HG03196 (cell line): ENCODE data around the gene NEAT1.
A peak's percentile ranks its signal among the peaks of the same experiment; 100 is the strongest.

Experiments used
- ATAC-seq: cut with Tn5 transposase; IDR thresholded peaks from one replicate; pipeline ENCODE4 v1.9.1; 2021; ENCODE audit not compliant: unreplicated experiment

Gene NEAT1

DNA sequence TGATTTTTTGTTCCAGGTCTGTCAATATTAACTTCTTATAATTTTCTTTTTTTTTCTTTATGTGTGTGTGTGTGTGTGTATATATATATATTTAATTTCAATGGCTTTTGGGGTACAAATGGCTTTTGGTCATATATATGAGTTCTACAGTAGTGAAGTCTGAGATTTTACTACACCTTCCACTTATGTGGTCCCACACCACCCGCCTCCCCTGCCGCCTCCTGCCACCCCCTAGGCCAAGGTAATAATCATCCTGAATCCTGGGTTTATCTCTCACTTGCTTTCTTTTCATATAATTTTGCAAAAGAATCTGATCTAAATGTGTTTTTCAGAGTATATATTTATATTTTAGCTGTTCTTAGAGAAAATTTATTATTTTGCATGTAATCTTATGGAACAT lies 11.1 kb downstream of the NEAT1 start:
- no peak for ATAC-seq

DNA sequence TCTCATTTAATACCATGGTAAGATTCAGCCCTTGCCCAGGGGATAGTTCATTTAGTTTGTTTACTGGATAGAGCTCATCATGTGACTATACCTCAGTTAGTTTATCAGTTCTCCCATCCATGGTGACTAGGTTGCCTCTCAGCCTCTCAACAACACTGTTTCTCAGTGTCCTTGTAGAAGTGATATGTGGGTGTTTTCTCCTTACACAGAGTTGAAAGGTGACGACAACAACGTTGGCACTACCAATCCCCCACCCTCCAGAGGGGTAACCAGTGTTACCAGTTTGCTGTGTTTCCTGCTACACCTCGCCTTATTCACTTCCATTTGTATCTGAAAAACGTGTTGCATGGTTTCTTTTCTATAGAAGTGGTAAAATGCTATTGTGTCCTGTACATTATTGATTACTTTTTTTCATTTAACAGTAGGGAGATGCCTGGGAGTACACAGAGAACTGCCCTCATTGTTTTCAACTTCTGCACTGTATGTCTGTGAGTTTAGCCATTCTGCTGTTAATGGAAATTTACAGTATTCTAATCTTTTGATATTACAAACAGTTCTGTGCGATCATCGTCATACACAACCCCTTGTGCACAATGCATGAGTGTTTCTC lies 11.6 kb downstream of the NEAT1 start:
- ATAC-seq, result no peak

DNA sequence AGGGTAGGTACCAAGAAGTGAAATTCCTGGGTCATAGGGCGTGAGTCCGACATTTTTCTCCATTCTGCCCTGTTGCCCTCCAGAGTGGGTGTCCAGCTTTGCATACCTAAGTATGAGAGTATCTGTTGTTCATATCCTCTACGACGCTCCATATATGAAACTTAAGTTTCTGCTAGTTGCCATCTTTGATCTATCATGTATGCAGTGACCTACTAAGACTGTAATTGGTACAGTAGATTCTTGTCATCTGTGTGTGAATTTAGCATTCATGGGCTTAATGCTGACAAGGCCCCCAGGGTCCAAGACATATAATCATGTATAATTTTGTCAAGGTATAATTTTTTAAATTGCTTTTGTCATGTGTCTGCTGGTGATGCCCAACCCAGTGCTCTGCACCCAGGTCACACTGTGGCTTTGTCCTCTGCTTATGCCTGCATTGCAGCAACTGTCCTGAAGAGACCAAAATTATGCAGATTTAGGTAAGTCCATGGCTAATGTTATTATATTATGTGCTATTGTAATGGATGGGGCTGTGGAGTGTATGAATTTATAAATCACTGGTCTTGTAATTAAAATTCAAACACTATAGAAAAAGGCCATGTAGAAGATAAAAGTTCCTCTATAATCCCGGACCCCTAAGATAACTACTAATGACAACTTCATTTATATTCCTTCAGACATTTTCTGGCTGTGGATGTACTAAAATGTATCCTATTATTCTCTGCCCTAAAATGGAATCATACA lies 12.2 kb downstream of the NEAT1 start:
- ATAC-seq, result no peak

DNA sequence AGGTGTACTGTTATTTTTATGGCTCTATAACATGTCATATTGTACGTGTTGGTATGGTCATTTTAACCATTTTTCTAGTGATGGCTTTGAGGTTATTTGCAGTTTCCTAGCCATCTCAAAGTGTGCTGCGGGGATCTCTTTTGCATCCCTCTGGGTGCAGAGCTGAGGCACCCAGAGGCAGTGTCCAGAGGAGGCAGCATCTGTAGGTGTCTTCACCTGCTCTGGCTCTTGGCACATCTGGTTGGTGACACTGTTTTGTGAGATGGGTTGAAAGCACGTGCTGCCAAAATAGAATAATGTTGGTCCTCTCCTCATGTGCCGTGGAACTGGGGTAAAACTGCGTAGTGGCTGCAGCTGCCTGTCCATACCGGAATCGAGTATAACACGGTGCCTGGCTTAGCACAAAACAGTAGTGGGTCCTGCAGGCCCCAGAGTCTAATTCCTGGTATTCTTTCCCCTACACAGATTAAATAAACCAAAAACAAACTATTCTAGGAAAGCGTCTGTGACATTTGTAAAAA lies 12.9 kb downstream of the NEAT1 start:
- ATAC-seq, result no peak

DNA sequence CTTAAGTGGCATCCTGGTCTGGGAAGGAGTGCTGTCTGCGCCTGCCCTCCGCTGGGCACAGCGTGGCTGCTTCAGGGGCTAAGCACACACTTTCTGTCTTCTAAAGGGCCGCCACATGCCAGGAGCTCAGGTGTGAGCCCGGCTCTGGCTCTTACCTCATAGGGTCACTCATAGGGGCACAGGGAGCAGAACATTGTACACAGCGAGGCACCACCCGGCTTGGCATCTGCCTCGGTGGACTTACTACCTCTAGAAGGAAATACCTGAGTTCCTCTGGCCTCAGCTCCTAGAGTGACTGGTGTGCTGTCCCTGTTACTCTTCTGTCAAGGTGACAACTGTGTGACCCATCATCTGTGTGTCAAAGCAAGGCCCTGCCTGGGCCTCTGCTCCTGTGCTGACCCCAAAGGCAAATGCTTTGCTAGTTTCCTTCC lies 13.4 kb downstream of the NEAT1 start:
- no peak for ATAC-seq

DNA sequence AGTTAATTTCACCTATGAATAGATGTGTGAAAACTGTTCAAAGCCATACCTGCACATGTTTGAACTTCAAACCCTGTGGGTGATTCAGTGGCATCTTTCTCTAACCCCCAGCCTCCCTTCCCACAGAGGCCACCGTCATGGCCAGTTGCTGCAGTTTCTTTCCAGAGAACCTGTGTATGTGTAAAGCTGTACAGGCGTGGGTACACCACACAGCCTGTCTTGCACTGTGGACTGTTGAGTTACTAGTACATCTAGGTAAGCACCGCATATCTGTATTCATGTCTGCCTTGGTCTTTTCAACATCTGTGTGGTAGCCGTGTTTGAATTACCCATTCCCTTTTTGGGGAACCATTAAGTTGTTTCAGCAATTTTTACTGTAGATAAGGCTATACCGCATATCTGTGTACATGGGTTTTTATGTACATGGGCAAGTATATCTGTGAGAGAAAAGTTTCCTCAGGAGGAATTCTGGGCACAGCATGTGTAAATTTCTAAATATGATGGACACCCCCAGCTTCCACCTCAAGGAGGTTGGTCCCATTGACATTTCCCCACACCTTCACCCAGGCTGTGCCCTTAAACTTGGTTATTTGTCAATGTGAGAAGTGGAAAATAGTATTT lies 13.9 kb downstream of the NEAT1 start:
- ATAC-seq, result no peak

DNA sequence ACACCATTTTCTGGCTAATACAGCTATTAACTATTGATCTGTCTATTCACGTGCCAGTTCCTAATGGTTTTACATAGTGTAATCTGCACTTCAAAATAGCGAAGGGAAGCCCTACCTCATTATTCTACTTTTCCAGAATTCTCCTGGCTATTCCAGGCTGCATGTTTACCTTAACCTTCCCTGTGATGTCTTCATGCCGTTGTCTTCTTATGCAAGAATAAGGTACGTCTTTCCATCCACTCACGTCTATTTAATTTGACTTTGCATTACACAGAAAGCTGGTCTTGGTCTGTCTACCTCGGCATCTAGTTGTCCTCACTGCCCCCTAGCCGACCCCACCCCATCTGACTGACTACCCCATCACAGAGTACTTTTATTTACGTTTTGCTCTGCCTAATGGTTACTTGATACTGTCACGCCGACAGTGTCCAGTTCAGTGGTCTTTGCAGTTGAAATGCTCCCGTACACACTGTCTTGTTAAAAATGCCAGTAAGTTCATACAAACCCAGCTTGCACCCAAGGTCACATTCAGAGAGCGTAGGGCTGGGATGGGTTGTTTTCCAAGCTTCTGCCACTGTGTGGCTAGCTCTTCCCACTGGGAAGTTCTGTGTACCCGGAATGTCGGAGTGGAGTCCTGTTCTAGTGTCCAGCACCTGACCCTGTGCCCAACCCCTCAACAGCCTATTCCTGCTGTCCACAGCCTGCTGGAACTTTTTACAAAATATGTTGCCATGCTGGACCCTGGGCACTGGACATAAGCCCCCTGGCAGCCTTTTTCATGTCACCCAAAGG lies 15.0 kb downstream of the NEAT1 start:
- no peak for ATAC-seq

DNA sequence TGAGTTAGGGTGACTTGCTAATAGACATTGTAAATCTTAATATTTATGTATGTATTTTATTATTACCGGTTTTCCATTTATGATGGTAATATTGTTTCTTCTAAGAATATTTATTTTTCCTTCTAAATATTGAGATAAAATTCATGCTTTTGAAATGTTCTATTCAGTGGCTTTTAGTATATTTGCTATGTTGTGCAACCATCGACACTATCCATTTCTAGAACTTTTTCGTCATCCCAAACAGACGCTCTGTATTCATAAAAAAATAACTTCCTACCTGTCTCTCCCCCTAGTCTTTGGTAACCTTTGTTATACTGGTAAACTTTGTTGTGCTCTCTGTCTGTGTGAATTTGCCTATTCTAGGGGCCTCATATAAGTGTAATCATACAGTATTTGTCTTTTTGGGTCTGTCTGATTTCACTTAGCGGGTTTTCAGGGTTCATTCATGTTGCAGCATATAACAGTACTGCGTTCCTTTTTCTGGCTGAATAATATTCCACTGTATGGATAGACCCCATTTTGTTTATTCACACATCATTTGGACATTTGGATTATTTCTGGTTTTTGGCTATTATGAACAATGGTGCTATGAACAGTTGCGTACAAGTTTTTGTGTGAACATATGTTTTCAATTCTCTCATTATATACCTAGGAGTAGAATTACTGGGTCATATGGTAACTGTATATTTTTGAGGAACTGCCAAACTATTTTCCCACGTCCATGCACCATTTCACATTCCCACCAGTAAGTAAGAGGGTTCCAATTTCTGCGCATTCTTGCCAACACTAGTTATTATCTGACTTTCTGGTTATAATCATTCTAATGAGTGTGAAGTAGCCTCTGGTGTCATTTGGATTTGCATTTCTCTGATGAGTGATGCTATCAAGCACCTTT lies 15.9 kb downstream of the NEAT1 start:
- no peak for ATAC-seq

DNA sequence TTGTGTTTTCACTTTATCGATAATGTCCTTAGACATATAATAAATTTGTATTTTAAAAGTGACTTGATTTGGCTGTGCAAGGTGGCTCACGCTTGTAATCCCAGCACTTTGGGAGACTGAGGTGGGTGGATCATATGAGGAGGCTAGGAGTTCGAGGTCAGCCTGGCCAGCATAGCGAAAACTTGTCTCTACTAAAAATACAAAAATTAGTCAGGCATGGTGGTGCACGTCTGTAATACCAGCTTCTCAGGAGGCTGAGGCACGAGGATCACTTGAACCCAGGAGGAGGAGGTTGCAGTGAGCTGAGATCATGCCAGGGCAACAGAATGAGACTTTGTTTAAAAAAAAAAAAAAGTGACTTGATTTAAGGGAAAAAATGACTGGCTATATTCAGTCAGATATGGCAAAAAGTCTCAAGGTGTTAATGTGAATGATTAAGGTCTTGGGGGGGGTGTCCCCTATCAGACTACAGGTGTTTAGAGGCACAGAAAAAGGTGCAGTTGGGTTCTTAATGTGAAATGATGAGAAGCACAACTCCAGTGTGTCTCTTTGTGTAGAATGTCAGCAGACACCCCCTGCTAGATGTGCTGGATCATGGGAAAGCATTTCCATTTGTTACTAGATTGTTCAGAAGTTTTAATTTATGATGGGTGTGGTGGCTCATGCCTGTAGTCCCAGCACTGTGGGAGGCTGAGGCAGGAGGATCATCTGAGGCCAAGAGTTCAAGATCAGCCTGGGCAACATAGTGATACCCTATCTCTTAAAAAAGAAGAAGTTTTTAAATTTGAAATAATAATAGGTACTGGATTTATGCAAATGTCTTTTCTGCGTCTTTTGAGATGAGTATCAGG lies 17.0 kb downstream of the NEAT1 start:
- no peak for ATAC-seq

DNA sequence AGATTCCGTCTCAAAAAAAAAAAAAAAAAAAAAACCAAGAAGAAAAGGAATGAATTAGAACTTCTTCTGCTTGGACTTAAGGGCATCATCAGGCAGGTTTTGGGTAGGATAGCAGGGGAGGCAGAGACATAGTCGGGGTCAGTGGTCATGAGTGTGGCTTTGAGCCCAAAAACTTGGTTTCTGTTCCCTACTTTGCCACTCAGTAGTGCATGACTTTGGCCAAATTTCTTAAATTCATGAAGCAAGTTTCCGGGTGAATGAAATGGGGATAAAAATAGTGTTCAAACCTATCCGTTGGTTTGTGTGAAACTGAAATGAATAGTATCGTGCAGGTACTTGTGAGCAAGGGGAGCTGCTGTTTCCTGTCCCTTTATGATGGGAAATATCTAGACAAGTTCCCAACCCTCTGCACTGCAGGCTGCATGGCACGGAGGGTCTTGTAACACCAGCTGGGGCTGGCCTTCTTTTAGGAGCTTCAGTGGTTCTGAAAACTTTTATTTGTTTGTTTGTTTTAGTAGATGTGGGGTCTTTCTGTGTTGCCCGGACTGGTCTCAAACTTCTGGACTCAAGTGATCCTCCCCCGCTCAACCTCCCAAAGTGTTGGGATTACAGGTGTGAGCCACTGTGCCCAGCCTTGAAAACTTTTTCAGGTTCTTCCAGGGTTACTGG lies 18.4 kb downstream of the NEAT1 start:
- peak; percentile 35 for ATAC-seq

DNA sequence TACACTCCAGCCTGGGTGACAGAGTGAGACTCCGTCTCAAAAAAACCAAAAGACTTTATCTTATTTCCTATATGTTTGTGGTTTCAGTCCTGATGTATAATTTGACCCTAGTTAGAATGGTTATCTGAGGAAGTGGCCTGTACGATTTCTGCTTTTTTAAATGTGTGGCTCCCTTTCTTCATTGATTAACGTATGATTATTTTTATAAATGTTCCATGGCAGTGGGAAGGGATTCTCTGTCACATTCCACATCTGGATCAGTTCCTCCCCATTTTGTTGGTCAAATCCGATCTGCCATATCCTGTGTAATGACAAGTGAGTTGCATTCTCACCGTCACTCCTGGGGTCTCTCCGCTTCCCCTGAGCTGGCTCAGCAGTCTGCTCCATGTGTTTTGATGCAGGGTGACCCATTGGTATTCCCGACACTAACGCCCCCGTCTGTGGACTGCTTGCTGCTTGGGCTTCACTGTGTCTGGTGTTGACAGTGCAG lies 20.3 kb downstream of the NEAT1 start:
- no peak for ATAC-seq

DNA sequence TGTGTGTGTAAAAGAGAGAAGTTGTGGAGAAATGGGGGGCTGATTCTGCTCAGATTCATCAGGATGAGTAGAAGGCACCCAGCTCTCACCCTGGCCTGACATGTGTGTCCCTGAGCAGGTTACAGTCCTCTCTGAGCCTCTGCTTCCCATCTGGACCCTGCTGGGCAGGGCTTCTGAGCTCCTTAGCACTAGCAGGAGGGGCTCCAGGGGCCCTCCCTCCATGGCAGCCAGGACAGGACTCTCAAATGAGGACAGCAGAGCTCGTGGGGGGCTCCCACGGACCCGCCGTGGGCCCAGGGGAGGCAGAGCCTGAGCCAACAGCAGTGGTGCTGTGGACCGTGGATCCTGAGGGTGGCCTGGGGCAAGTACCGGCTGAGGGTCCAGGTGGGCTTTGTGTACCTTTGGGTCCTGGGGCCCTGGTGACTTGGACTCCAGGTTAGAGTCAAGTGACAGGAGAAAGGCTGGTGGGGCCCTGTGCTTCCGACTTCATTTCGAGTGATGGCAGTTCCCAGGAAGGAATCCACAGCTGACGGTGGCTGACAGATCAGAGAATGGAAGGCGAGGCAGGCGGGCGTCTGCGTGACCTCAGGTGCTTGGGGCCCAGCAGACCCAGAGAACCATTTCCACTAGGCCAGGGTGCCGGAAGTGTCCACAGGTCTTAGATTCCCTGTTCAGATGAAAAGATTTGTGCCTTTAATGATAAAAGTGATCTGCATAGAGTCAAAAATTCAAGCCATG lies 21.9 kb downstream of the NEAT1 start:
- no peak for ATAC-seq

DNA sequence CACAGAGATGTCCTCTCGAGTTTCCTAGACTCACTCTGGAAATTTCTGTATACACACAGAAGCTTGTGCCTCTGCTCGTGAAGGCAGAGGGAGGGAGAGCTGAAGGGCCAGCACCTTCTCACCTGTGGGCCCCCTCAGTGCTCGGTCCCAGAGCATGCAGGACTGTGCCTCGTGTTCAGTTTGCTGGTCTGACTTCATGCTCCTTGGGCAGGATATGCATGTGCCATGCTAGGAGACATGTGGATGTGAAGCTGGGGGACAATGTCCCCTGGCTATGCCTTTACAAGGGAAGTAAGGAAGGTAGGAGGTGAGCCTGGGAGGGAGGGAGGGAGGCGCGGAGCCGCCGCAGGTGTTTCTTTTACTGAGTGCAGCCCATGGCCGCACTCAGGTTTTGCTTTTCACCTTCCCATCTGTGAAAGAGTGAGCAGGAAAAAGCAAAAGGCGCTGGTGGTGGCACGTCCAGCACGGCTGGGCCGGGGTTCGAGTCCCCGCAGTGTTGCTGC lies 22.6 kb downstream of the NEAT1 start:
- ATAC-seq, result no peak

DNA sequence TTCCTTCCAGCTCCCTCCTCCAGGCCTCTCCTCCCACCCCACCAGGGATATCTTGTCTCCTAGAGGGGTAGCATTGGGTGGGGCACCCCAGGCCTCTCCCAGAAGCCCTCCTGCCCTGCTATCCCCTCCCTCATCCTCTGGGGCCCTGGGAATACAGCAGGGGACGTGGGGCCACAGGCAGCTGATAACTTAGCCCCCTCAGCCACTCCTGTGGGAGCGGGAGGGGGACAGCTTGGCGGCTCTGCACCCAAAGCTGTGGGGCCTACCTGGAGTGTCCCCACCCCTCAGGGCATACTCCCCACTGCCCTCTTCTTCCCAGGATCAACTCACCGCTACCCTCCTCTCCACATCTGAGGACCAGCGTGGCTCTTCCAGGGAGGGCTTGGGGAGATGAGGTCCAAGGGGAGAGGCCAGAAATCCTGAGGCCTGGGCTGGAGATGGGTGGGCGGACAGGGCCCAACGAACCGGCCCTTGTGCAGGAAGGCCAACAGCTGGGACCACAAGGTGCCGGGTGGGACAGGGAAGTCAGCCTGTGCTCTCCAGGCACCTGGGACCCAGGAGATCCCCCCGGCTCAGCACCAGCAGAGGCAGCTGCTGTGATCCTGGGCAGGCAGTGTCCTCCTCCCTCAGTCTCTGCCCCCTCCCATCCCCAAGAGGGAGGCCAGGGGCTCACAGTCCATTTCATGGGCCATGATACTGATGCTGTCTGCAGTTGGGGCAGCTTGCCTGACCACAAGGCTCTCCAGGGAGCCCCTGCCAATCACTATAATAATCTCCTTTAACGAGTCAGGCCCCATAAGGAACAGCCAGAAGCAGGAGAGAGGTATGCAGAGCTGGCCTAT lies 23.2 kb downstream of the NEAT1 start:
- ATAC-seq, result no peak

DNA sequence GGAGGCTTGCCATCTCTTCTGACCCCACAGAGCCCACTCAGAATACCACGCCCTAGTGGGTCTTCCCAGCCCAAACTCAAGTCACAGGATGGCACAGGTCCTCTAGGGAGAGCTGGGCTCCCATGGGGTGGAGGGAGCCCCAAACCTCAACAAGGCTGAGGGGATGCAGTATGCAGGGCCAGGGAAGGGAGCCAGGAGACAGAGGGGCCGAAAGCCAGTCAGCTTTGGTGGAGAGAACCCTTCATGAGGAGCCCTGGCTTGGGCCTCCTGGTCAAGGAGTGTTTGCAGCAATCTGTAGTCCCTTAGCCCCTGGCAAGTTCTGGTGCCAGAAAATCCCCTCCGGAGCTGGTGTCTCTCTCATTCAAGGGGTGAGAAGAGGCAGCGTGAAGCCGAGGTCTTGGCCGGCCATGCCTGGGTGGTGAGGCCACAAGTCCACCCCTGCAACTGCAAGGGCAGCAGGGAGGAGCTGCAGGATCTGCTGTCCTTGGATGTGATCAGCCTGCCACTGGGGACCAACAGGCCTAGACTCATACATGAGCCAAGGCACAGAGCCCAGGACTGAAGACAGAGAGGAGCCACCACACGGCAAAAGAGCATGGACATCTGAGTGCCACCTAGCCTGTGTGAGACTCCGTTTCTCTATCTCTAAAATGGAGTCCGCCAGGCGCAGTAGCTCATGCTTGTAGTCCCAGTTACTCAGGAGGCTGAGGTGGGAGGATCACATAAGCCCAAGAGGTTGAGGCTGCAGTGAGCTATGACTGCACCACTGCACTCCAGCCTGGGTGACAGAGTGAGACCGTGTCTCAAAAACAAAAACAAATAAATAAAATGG lies 24.1 kb downstream of the NEAT1 start:
- ATAC-seq, result no peak

DNA sequence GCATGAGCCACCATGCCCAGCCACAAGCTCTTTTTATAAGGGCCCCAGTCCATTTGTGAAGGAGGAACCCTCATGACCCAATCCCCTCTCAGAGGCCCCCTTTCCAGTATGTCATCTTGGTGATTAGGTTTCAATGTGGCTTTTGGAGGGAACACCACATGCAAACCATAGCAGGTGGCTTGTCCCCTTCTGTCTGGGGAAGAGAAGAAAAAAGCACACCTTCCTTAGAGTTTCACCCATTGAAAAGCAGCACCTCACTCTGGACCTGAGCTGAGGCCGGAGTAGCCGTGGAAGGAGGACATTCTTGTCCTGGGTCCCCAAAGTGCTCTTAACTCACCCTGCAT lies 25.4 kb downstream of the NEAT1 start:
- ATAC-seq, result no peak
